HepG2 (cell line): ENCODE results near the gene ZCCHC7. TPM values are rescaled to one million over a fixed set of nuclear protein-coding genes. Genes with fewer than 3 reads are reported as not detected.

ENCODE experiments used
- ATAC-seq: fragments of 200-7000 bp; cut with Tn5 transposase; 3 replicates; pipeline ENCODE4 v1.9.1; 2020; ENCODE audit warnings: mild to moderate bottlenecking, moderate library complexity
- BruUV-seq: library from RNA; stranded (reverse); fragments of 400-500 nt; replicated peaks from 2 replicates; lab custom pipeline; 2021; lab: Mats Ljungman, UMichigan
- CTCF ChIA-PET: fragments of 300-600 bp; formaldehyde crosslinking; extraction: SDS; loops from one replicate; lab custom pipeline; 2021; ENCODE audit warnings: low total read pairs, inconsistent platforms, low intra/inter-chr PET ratio; lab: Yijun Ruan, JAX
- POLR2A ChIA-PET: fragments of 350-600 bp; sonication (Branson Sonifier 250); formaldehyde crosslinking; loops from one replicate; lab custom pipeline; 2020; ENCODE audit warnings: antibody characterized with exemption, inconsistent platforms; lab: Yijun Ruan, JAX
- DNase-seq: peaks from one replicate; pipeline ENCODE4 v3.0.0-alpha.2; 2015; ENCODE audit warnings: low spot score
- FAIRE-seq: peaks from 3 replicates; lab custom pipeline; 2011; peaks lifted over from hg19 to GRCh38; lab: Jason Lieb, UNC
- H2AFZ ChIP-seq: one replicate; pipeline ENCODE4 v1.6.1; 2011; ENCODE audit warnings: low read length, inconsistent platforms
- H3K27ac ChIP-seq: fragments of 300-600 bp; 3 replicates; pipeline ENCODE4 v1.8.0; 2011; ENCODE audit warnings: mixed run types, mild to moderate bottlenecking, mixed read lengths, low read length, inconsistent platforms; ENCODE audit not compliant: insufficient read depth; ENCODE audit errors: extremely low read length
- H3K27me3 ChIP-seq, 2 experiments: fragments of 200-600 bp in 1 of 2; 2 replicates in 1 of 2; 3 replicates in 1 of 2; pipeline versions ENCODE4 v1.6.0 to v1.8.0; 2011; ENCODE audit warnings: low read length in 2 of 2, mild to moderate bottlenecking in 2 of 2, moderate library complexity in 2 of 2, inconsistent platforms in 1 of 2; ENCODE audit not compliant: insufficient read depth in 2 of 2, control insufficient read depth in 1 of 2
- H3K36me3 ChIP-seq, 2 experiments: fragments of 200-600 bp in 1 of 2; replicated peaks in 1 of 2; 2 replicates in 1 of 2; 3 replicates in 1 of 2; pipeline versions ENCODE4 v1.5.1 to v1.8.0; 2011; ENCODE audit warnings: low read length in 2 of 2, inconsistent platforms in 1 of 2; ENCODE audit not compliant: insufficient read depth in 2 of 2, control insufficient read depth in 1 of 2
- H3K4me1 ChIP-seq: 2 replicates; pipeline ENCODE4 v1.5.1; 2012; ENCODE audit warnings: low read length, inconsistent platforms; ENCODE audit not compliant: insufficient read depth
- H3K4me2 ChIP-seq: 2 replicates; pipeline ENCODE4 v1.6.0; 2011; ENCODE audit warnings: low read depth, low read length, inconsistent platforms
- H3K4me3 ChIP-seq, 3 experiments: fragments of 200-600 bp in 1 of 3; sonication (generic), shearing (Covaris generic) in 1 of 3; replicated peaks in 1 of 3; 2 replicates each; pipeline ENCODE4 v1.5.1; 2011 to 2016; ENCODE audit warnings: low read length in 3 of 3, inconsistent platforms in 2 of 3, low read depth in 2 of 3, mild to moderate bottlenecking in 2 of 3, control low read depth in 1 of 3, mixed read lengths in 1 of 3; ENCODE audit not compliant: insufficient read depth in 1 of 3
- H3K79me2 ChIP-seq: one replicate; pipeline ENCODE4 v1.6.1; 2011; ENCODE audit warnings: low read length, inconsistent platforms; ENCODE audit not compliant: insufficient read depth
- H3K9ac ChIP-seq: 2 replicates; pipeline ENCODE4 v1.6.0; 2011; ENCODE audit warnings: mild to moderate bottlenecking, low read depth, low read length, inconsistent platforms; ENCODE audit not compliant: insufficient read depth
- H3K9me3 ChIP-seq: 2 replicates; pipeline ENCODE4 v1.5.1; 2012; ENCODE audit warnings: mild to moderate bottlenecking, low read length
- H4K20me1 ChIP-seq: 2 replicates; pipeline ENCODE4 v1.6.0; 2011; ENCODE audit warnings: inconsistent platforms, mild to moderate bottlenecking, low read length, moderate library complexity; ENCODE audit not compliant: insufficient read depth
- HNRNPH1 ChIP-seq: fragments of 200-400 bp; formaldehyde crosslinking; optimal IDR thresholded peaks from 2 replicates; pipeline ENCODE3; 2017; ENCODE audit warnings: mild to moderate bottlenecking, low read depth, low read length
- MEIS2 ChIP-seq: sonication (generic); formaldehyde crosslinking; IDR thresholded peaks from 2 replicates; pipeline ENCODE4 v1.9.0; 2021; ENCODE audit warnings: mild to moderate bottlenecking, missing genetic modification reagents
- SALL2 ChIP-seq: sonication (generic); formaldehyde crosslinking; IDR thresholded peaks from 2 replicates; pipeline ENCODE4 v1.8.1; 2023; ENCODE audit warnings: mild to moderate bottlenecking, missing genetic modification reagents, inconsistent platforms
- ZBTB38 ChIP-seq: sonication (generic); formaldehyde crosslinking; IDR thresholded peaks from 2 replicates; pipeline ENCODE4 v1.5.1; 2020; ENCODE audit warnings: mild to moderate bottlenecking, missing genetic modification reagents
- ZC3H4 ChIP-seq: sonication (generic); formaldehyde crosslinking; IDR thresholded peaks from 2 replicates; pipeline ENCODE4 v1.4.0; 2020; ENCODE audit warnings: missing genetic modification reagents, borderline replicate concordance
- ZFX ChIP-seq: sonication (generic); formaldehyde crosslinking; IDR thresholded peaks from 2 replicates; pipeline ENCODE4 v1.4.0; 2020; ENCODE audit warnings: mild to moderate bottlenecking, low read depth, missing genetic modification reagents, moderate library complexity
- ZNF484 ChIP-seq: sonication (generic); formaldehyde crosslinking; IDR thresholded peaks from 2 replicates; pipeline ENCODE4 v1.5.1; 2020; ENCODE audit warnings: mild to moderate bottlenecking, low read depth, missing genetic modification reagents, borderline replicate concordance
- ZNF780A ChIP-seq: sonication (generic); formaldehyde crosslinking; IDR thresholded peaks from 2 replicates; pipeline ENCODE4 v1.8.0; 2022; ENCODE audit warnings: mild to moderate bottlenecking, missing genetic modification reagents, moderate library complexity
- WGBS: methylation state at CpG from one replicate; pipeline ENCODE4 v1.1.6; 2017; ENCODE audit warnings: low lambda C conversion rate; 5-methylcytosine and 5-hydroxymethylcytosine counted together
- in situ Hi-C: cut with HindIII; loops from 2 replicates; pipeline ENCODE4 v1.10.0; 2017; ENCODE audit warnings: low pct_unique_long_range_greater_than_20kb; ENCODE audit not compliant: extremely low pct_ligation_motif_present
- intact Hi-C: fragments of 100-400 bp; cut with micrococcal nuclease; formaldehyde crosslinking; loops from one replicate; pipeline ENCODE4 v1.10.0; 2022; ENCODE audit not compliant: unreplicated experiment
- polyA plus RNA-seq, 8 experiments: library from polyadenylated mRNA; depleted of rRNA in 3 of 8; stranded (reverse) in 7 of 8; unstranded in 1 of 8; fragments of >200 nt; fragmentation: Illumina TruSeq in 4 of 8; extraction: Trizol in 4 of 8; gene quantifications; 2 replicates each; pipeline versions ENCODE4 v1.2.1 to v1.2.3, GENCODE V29; 2011 to 2016; ENCODE audit warnings: low read depth in 4 of 8, missing spikeins in 1 of 8, mixed read lengths in 1 of 8; ENCODE audit not compliant: insufficient read depth in 1 of 8
- total RNA-seq, 5 experiments: library from RNA; depleted of rRNA; stranded (reverse); fragments of >200 nt; fragmentation: Illumina TruSeq; extraction: Trizol; gene quantifications; 2 replicates each; pipeline ENCODE4 v1.2.3, GENCODE V29; 2016; ENCODE audit warnings: low read depth in 1 of 5
- TF ChIP-seq, protein P1 (sequence below): sonication (generic); formaldehyde crosslinking; IDR thresholded peaks from 2 replicates; pipeline ENCODE4 v1.4.0; 2020; ENCODE audit warnings: mild to moderate bottlenecking, missing genetic modification reagents
- TF ChIP-seq, protein P2 (sequence below): sonication (generic); formaldehyde crosslinking; IDR thresholded peaks from 2 replicates; pipeline ENCODE4 v1.5.1; 2020; ENCODE audit warnings: mild to moderate bottlenecking, missing genetic modification reagents, borderline replicate concordance
- TF ChIP-seq, protein P3 (sequence below): sonication (generic); formaldehyde crosslinking; IDR thresholded peaks from 2 replicates; pipeline ENCODE4 v1.4.0; 2020; ENCODE audit warnings: missing genetic modification reagents
- TF ChIP-seq, protein P4 (sequence below), 2 experiments: sonication (generic) in 1 of 2; formaldehyde crosslinking in 1 of 2; IDR thresholded peaks; 2 replicates each; pipeline versions ENCODE4 v1.5.1 to v1.6.1; 2011 to 2020; ENCODE audit warnings: borderline replicate concordance in 1 of 2, low read depth in 1 of 2, low read length in 1 of 2, mild to moderate bottlenecking in 1 of 2, missing genetic modification reagents in 1 of 2, moderate library complexity in 1 of 2

ZCCHC7 gene
- total and polyA plus RNA-seq, 2 of the 13 experiments (the other 11 are each of a cell fraction or from before 2014, with no cell fraction given), result 13.6 to 19.3 TPM

DNA sequence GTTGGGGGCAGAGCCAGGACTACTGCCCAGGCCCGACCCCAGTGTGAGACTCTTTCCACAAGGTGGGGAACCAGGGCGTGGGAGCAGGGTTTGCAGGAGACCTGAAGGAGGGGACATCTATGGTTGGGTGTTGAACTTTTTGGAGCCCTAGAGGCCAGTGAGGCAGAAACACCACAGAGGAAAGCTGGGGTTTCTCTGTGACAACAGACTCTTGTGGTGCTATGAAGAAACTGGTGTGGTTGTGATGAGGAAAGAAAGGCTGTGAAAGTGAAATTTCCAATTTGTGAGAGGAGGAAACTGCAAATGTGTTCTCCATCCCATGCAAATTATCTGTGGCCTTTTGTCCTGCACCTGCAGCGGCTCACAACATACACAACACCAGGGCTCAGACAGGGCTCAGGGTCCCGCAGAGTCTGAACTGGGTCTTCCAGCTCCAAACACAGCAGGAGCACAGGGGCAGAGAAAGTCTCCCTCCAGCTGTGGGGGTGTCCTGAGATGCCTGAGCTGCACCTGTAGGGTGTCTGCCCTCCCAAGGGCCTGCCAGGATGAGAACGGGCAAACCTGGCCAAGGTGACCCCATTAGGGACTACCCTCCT lies 250.7 kb downstream of the ZCCHC7 start:
- FAIRE-seq (no peak), DNase-seq (no peak), ATAC-seq (peak; percentile 32)
- Histone ChIP-seq H3K4me2 (no peak overlapping the region), H3K9ac (no peak overlapping the region), H3K4me1 (no peaks in the 10 kb centered on the region), H3K4me3 (no peak overlapping the region), H3K36me3 (no peaks in the 10 kb centered on the region), H3K79me2 (no peaks in the 10 kb centered on the region), H4K20me1 (no peaks in the 10 kb centered on the region), H2AFZ (no peak overlapping the region), H3K9me3 (no peaks in the 10 kb centered on the region), H3K27ac (no peak overlapping the region), H3K27me3 (peaks cover 0 to 5% of the 10 kb centered on the region in 2 experiments; a peak in 3 of 5 replicates)
- no TSS peak for BruUV-seq
- in situ Hi-C loops (no loop called here), intact Hi-C loops (no loop called here)
- TF ChIP-seq ZNF484 (CRISPR knock-in tag) (no peak), ZNF780A (CRISPR knock-in tag) (no peak), HNRNPH1 (no peak), ZFX (CRISPR knock-in tag) (no peak), ZBTB38 (CRISPR knock-in tag) (no peak), MEIS2 (CRISPR knock-in tag) (no peak), ZC3H4 (CRISPR knock-in tag) (no peak), SALL2 (CRISPR knock-in tag) (no peak)
- TF ChIP-seq, protein P1, sequence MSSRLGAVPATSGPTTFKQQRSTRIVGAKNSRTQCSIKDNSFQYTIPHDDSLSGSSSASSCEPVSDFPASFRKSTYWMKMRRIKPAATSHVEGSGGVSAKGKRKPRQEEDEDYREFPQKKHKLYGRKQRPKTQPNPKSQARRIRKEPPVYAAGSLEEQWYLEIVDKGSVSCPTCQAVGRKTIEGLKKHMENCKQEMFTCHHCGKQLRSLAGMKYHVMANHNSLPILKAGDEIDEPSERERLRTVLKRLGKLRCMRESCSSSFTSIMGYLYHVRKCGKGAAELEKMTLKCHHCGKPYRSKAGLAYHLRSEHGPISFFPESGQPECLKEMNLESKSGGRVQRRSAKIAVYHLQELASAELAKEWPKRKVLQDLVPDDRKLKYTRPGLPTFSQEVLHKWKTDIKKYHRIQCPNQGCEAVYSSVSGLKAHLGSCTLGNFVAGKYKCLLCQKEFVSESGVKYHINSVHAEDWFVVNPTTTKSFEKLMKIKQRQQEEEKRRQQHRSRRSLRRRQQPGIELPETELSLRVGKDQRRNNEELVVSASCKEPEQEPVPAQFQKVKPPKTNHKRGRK (CRISPR knock-in tag), result no peak
- TF ChIP-seq, protein P2, sequence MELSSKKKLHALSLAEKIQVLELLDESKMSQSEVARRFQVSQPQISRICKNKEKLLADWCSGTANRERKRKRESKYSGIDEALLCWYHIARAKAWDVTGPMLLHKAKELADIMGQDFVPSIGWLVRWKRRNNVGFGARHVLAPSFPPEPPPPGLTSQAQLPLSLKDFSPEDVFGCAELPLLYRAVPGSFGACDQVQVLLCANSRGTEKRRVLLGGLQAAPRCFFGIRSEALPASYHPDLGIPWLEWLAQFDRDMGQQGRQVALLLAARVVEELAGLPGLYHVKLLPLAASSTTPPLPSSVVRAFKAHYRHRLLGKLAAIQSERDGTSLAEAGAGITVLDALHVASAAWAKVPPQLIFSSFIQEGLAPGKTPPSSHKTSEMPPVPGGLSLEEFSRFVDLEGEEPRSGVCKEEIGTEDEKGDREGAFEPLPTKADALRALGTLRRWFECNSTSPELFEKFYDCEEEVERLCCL (CRISPR knock-in tag), result no peak
- TF ChIP-seq, protein P3, sequence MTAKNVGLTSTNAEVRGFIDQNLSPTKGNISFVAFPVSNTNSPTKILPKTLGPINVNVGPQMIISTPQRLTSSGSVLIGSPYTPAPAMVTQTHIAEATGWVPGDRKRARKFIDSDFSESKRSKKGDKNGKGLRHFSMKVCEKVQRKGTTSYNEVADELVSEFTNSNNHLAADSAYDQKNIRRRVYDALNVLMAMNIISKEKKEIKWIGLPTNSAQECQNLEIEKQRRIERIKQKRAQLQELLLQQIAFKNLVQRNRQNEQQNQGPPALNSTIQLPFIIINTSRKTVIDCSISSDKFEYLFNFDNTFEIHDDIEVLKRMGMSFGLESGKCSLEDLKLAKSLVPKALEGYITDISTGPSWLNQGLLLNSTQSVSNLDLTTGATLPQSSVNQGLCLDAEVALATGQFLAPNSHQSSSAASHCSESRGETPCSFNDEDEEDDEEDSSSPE, result no peak
- TF ChIP-seq, protein P4, sequence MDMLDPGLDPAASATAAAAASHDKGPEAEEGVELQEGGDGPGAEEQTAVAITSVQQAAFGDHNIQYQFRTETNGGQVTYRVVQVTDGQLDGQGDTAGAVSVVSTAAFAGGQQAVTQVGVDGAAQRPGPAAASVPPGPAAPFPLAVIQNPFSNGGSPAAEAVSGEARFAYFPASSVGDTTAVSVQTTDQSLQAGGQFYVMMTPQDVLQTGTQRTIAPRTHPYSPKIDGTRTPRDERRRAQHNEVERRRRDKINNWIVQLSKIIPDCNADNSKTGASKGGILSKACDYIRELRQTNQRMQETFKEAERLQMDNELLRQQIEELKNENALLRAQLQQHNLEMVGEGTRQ (IDR thresholded peaks at IDR 0.05; ENCODE audit: low read depth, low read length), result no peak
- TF ChIP-seq, protein P4 (CRISPR knock-in tag; IDR thresholded peaks at IDR 0.05; ENCODE audit: borderline replicate concordance), result no peak
- ChIA-PET POLR2A (no interaction called here), CTCF (no interaction called here)
- 37% methylated on average over 5 of the region's 5 CpGs for WGBS
